ENCODE data around the gene CHFR. TPM values are rescaled to one million over a fixed set of nuclear protein-coding genes. Genes with fewer than 3 reads are reported as not detected.
A peak's percentile ranks its signal among the peaks of the same experiment; 100 is the strongest.
"Not testable (repeated sequence)": the region's sequence is repeated elsewhere in the genome, so short reads cannot be mapped to it uniquely, and the experiment has no call there.

Gene CHFR
- 41.0 and 42.4 TPM in 2 replicates for total RNA-seq (2022)
- percentile 68 among the genes with signal in this experiment for Bru-seq, nascent RNA
- BruChase-seq, experiment 1, labeled RNA remaining after a 6-hour chase, result percentile 73 among the genes with signal in this experiment
- percentile 72 among the genes with signal in this experiment for BruChase-seq, experiment 2, labeled RNA remaining after a 2-hour chase
- long read RNA-seq, transcript CHFR-205 (18 exons, 3,250 nt), result major isoform, 6 of 45 reads
- long read RNA-seq, partial matches to known transcripts, result 11 of 45 reads
- long read RNA-seq, other reads (novel, unspliced or antisense), result 28 of 45 reads

GRCh38 chr12:132887513-132888351 lies at the start of gene CHFR:
CHFR (minus strand) TSS chr12:132887605; CDS start chr12:132887328, 277 bp downstream.
- peaks cover 15% of the 10 kb centered on the region for H3K9me3 Mint-ChIP-seq (ENCODE audit: unreplicated experiment)
- CTCF ChIA-PET, result no interaction called here
- BruUV-seq (replicated peaks), result TSS peak; percentile 89

GRCh38 chr12:132936921-132937320 lies 49.5 kb upstream of the CHFR start:
- H3K4me3 Mint-ChIP-seq (ENCODE audit: unreplicated experiment); H3K36me3 Mint-ChIP-seq (ENCODE audit: insufficient read depth, unreplicated experiment); POLR2A ChIA-PET; H3K27me3 Mint-ChIP-seq (ENCODE audit: insufficient read depth, unreplicated experiment); intact Hi-C loops (cut with micrococcal nuclease); DNase-seq (ENCODE audit: unreplicated experiment); H3K27ac Mint-ChIP-seq (ENCODE audit: low read depth, unreplicated experiment); BruUV-seq (replicated peaks); CTCF ChIA-PET; H3K4me1 Mint-ChIP-seq (ENCODE audit: insufficient read depth, unreplicated experiment): not testable (repeated sequence)
- peaks cover 16% of the 10 kb centered on the region for H3K9me3 Mint-ChIP-seq (ENCODE audit: unreplicated experiment)

More at GRCh38 chr12:132887513-132888351, at the start of gene CHFR:
- TF ChIP-seq CTCF (IDR thresholded peaks at IDR 0.05; ENCODE audit: unreplicated experiment), result no peak
- peak; percentile 94 for DNase-seq (ENCODE audit: unreplicated experiment)
- Mint-ChIP-seq H3K27me3 (ENCODE audit: insufficient read depth, unreplicated experiment) (no peaks in the 10 kb centered on the region), H3K36me3 (ENCODE audit: insufficient read depth, unreplicated experiment) (peaks cover 39% of the 10 kb centered on the region), H3K4me3 (ENCODE audit: unreplicated experiment) (peak within 1 kb of the TSS; percentile 99), H3K4me1 (ENCODE audit: insufficient read depth, unreplicated experiment) (no peaks in the 10 kb centered on the region), H3K27ac (ENCODE audit: low read depth, unreplicated experiment) (peak within 1 kb of the TSS; percentile 100)
- intact Hi-C loops (cut with micrococcal nuclease), result loop anchor here (1.0 to 5.0 kb wide), 2 partner anchors 150 to 193 kb away; partner anchors contain the start of genes ZNF140 and ZNF84
- POLR2A ChIA-PET, result interaction anchor here (0.7 to 1.0 kb wide), 4 partner anchors 59 to 242 kb away, joined by 3 to 5 read pairs (median 5); partner anchors contain the start of genes GOLGA3, ZNF10, ZNF26 and ZNF891

GRCh38 chr12:132936163-132936562 lies 48.8 kb upstream of the CHFR start:
- no peaks in the 10 kb centered on the region for H3K27me3 Mint-ChIP-seq (ENCODE audit: insufficient read depth, unreplicated experiment)
- CTCF ChIA-PET, result no interaction called here
- DNase-seq (ENCODE audit: unreplicated experiment), result no peak
- intact Hi-C loops (cut with micrococcal nuclease), result no loop called here
- no TSS peak for BruUV-seq (replicated peaks)
- no peak for TF ChIP-seq CTCF (IDR thresholded peaks at IDR 0.05; ENCODE audit: unreplicated experiment)
- POLR2A ChIA-PET, result no interaction called here
- H3K9me3 Mint-ChIP-seq (ENCODE audit: unreplicated experiment), result peaks cover 23% of the 10 kb centered on the region
- H3K4me3 Mint-ChIP-seq (ENCODE audit: unreplicated experiment), result no peak overlapping the region
- H3K27ac Mint-ChIP-seq (ENCODE audit: low read depth, unreplicated experiment), result no peak overlapping the region
- H3K36me3 Mint-ChIP-seq (ENCODE audit: insufficient read depth, unreplicated experiment), result no peaks in the 10 kb centered on the region
- no peaks in the 10 kb centered on the region for H3K4me1 Mint-ChIP-seq (ENCODE audit: insufficient read depth, unreplicated experiment)

GRCh38 chr12:132926415-132926833 lies 39.0 kb upstream of the CHFR start:
- intact Hi-C loops (cut with micrococcal nuclease), result no loop called here
- Mint-ChIP-seq H3K27ac (ENCODE audit: low read depth, unreplicated experiment) (no peak overlapping the region), H3K36me3 (ENCODE audit: insufficient read depth, unreplicated experiment) (peaks cover 34% of the 10 kb centered on the region), H3K27me3 (ENCODE audit: insufficient read depth, unreplicated experiment) (no peaks in the 10 kb centered on the region), H3K4me1 (ENCODE audit: insufficient read depth, unreplicated experiment) (no peaks in the 10 kb centered on the region), H3K4me3 (ENCODE audit: unreplicated experiment) (no peak overlapping the region), H3K9me3 (ENCODE audit: unreplicated experiment) (peaks cover 39% of the 10 kb centered on the region)
- no TSS peak for BruUV-seq (replicated peaks)
- TF ChIP-seq CTCF (IDR thresholded peaks at IDR 0.05; ENCODE audit: unreplicated experiment), result no peak
- CTCF ChIA-PET, result no interaction called here
- peak; percentile 1 for DNase-seq (ENCODE audit: unreplicated experiment)
- POLR2A ChIA-PET, result no interaction called here
